GM10248 (cell line): ENCODE data around the gene VARS2.
"Not testable (repeated sequence)": the region's sequence is repeated elsewhere in the genome, so short reads cannot be mapped to it uniquely, and the experiment has no call there.

Source experiments
- CTCF ChIA-PET: fragments of 300-600 bp; sonication (Branson Sonifier 250); formaldehyde crosslinking; extraction: SDS; loops from one replicate; lab custom pipeline; 2021; ENCODE audit warnings: antibody characterized with exemption; lab: Yijun Ruan, JAX
- POLR2A ChIA-PET: fragments of 350-650 bp; sonication (Branson Sonifier 250); formaldehyde crosslinking; extraction: SDS; loops from one replicate; lab custom pipeline; 2020; ENCODE audit warnings: antibody characterized with exemption; lab: Yijun Ruan, JAX
- DNase-seq: peaks from one replicate; pipeline ENCODE4 v3.0.0; 2012; ENCODE audit errors: extremely low spot score
- CTCF ChIP-seq: IDR thresholded peaks from 2 replicates; pipeline ENCODE4 v1.5.1; 2012; ENCODE audit warnings: mild to moderate bottlenecking, low read depth; ENCODE audit errors: extremely low read depth, missing control alignments, control extremely low read depth

VARS2 gene

GRCh38 chr6:30896541-30896940 lies 17.5 kb upstream of the VARS2 start:
- ChIA-PET CTCF (interaction anchor here (1.1 to 2.4 kb wide), 7 partner anchors 8 to 191 kb away, joined by 3 to 12 read pairs (median 5); partner anchors contain the start of genes DDR1 and VARS2), POLR2A (no interaction called here)
- TF ChIP-seq CTCF = no peak

GRCh38 chr6:30897882-30898281 lies 16.2 kb upstream of the VARS2 start:
- no peak for TF ChIP-seq CTCF
- ChIA-PET POLR2A (no interaction called here), CTCF (interaction anchor here (1.2 to 1.7 kb wide), 2 partner anchors 13 to 75 kb away, joined by 3 to 4 read pairs; partner anchors contain the start of gene DDR1)
- DNase-seq = no peak

More at GRCh38 chr6:30896541-30896940, 17.5 kb upstream of the VARS2 start:
- no peak for DNase-seq

DNA sequence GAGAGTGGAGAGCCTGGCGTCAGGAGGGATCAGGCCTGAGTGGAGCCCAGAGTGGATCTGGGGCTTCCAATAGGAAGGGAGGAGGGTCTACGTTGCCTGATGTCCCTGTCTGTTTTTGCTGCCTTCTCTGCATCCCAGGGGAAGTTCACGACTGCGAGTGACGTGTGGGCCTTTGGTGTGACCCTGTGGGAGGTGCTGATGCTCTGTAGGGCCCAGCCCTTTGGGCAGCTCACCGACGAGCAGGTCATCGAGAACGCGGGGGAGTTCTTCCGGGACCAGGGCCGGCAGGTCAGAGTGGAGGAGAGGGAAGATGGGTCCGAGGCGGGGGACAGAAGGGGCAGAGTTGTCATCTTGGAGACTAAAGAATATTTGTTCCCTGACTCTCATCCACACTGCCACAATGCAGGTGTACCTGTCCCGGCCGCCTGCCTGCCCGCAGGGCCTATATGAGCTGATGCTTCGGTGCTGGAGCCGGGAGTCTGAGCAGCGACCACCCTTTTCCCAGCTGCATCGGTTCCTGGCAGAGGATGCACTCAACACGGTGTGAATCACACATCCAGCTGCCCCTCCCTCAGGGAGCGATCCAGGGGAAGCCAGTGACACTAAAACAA lies 15.2 kb upstream of the VARS2 start:
- CTCF ChIA-PET = interaction anchor here (0.8 to 1.6 kb wide), 6 partner anchors 15 to 176 kb away, joined by 3 to 4 read pairs (median 3); partner anchors contain the start of gene VARS2
- TF ChIP-seq CTCF = no peak
- no peak for DNase-seq
- POLR2A ChIA-PET = no interaction called here

GRCh38 chr6:30900863-30901417 lies 13.1 kb upstream of the VARS2 start:
- CTCF ChIA-PET = interaction anchor here (0.9 to 2.2 kb wide), 3 partner anchors 10 to 178 kb away, joined by 3 to 11 read pairs (median 3); partner anchors contain the start of gene VARS2
- DNase-seq = no peak
- POLR2A ChIA-PET = no interaction called here
- no peak for TF ChIP-seq CTCF

- ChIA-PET CTCF (interaction anchor here (0.9 to 2.2 kb wide), 2 partner anchors 12 to 178 kb away, joined by 3 to 11 read pairs; partner anchors contain the start of gene VARS2), POLR2A (no interaction called here)
- no peak for TF ChIP-seq CTCF
- DNase-seq = no peak
These were observed 12.6 kb upstream of the VARS2 start for GRCh38 chr6:30901436-30901835.

GRCh38 chr6:30902196-30902595 lies 11.8 kb upstream of the VARS2 start:
- DNase-seq = not testable (repeated sequence)
- CTCF ChIA-PET = interaction anchor here (2.2 kb wide), 1 partner anchor 11 kb away, joined by 11 read pairs; the partner anchor contains the start of gene VARS2

More at GRCh38 chr6:30902196-30902595, 11.8 kb upstream of the VARS2 start:
- POLR2A ChIA-PET = interaction anchor here (0.6 kb wide), 1 partner anchor 655 kb away, joined by 4 read pairs; no protein-coding TSS in a partner anchor
